ENCODE results near the gene RAB42.
"Not testable (repeated sequence)": the region's sequence is repeated elsewhere in the genome, so short reads cannot be mapped to it uniquely, and the experiment has no call there.

Gene RAB42

DNA sequence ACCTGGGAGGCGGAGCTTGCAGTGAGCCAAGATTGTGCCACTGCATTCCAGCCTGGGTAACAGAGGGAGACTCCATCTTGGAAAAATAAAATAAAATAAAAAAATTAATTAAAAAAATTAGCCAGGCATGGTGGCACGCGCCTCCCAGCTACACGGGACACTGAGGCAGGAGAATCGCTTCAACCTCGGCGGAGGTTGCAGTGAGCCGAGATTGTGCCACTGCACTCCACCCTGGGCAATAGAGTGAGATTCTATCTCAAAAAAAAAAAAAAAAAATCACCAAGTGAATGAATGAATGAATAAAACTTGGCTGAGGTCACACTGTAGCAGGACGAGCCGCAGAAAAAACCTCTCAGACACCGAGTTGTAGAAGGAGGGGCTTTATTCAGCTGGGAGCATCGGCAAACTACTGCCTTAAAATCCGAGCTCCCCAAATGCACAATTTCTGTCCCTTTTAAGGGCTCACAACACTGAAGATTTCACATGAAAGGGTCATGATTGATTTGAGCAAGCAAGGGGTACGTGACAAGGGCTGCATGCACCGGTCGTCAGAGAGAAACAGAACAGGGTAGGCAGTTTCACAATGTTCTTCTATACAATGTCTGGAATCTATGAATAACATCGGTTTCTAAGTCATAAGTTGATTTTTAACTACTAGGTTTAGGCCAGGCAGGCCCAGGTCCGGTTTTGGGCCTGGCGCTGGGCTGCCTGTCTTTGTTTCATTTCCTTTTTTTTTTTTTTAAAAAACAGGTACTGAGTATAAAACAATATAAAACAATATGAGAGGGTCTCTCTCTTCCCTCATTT is 5.3 kb upstream of the RAB42 start:
- not testable (repeated sequence) for DNase-seq (ENCODE audit: low read depth, low spot score)

DNA sequence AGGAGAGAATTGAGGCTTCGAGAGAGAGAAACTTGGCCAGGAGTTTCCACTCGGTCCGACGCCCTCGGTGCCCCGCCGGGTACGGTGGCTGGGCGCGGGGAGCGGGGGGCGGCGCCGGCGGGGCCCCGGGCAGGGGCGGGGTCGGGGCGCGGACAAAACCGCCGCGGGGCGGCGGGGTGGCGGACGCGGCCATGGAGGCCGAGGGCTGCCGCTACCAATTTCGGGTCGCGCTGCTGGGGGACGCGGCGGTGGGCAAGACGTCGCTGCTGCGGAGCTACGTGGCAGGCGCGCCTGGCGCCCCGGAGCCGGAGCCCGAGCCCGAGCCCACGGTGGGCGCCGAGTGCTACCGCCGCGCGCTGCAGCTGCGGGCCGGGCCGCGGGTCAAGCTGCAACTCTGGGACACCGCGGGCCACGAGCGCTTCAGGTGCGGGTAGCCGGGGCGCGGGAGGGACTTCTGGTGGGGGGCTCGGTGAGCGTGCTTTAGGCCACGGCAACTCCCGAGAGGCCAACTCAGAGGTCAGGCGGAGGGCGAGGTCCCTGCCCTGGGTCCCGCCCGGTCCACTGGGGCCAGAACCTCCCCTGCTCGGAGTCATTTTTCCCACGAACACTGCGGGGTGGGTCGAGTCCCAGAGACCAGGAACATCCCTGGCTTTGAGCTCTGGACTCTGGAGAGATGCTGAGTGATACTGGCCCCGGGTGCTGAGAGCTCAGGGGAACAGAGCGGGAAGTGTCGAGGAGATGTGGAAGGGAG is 431 bp downstream of the RAB42 start:
- no peak for DNase-seq (ENCODE audit: low read depth, low spot score)

DNA sequence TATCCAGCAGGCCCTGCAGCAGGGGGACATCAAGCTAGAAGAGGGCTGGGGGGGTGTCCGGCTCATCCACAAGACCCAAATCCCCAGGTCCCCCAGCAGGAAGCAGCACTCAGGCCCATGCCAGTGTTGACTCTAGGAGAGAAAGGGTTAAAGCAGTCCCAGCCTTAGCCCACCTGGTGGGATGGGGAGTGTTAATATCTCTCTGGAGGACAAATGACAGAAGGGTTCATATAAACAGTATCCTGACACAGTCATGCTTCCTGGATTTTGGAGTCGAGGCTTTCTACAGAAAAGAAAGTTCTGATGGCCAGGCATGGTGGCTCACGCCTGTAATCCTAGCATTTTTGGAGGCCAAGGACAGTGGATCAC is 1.9 kb downstream of the RAB42 start:
- not testable (repeated sequence) for DNase-seq (ENCODE audit: low read depth, low spot score)

DNA sequence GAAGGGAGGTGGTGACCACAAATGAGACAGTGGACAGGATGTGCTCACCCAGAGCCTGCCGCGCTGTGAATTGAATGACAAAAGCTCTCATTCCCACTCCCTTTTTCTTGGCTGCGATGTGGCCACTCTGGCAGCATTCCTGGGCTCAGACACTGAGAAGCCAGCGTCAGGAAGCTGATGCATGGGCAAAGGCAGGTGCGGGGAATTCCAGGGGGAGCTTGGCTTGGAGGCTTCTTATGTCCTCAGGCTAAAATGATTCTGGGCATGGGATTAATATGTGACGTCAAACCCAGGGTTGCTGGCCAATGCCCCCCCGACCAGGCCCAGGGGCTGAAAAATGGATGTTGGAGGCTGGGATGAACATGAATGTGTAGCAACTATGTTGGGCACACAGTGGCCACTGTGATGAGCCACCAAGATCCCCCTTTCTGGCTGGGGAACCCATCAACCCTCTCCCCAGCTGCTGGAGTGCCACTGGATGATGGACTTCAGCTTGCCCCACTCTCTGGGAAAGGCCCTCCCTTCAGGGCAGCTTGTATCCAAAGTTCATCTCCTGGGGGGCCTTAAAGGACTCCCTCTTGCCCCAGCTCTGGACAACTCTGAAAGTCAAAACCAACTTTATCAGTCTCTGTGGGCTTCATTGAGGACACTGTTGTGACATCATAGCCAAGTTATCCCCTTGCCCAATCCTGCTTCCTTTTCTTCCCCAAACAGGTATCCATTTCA is 2.8 kb downstream of the RAB42 start:
- DNase-seq (ENCODE audit: low read depth, low spot score): peak; percentile 76

DNA sequence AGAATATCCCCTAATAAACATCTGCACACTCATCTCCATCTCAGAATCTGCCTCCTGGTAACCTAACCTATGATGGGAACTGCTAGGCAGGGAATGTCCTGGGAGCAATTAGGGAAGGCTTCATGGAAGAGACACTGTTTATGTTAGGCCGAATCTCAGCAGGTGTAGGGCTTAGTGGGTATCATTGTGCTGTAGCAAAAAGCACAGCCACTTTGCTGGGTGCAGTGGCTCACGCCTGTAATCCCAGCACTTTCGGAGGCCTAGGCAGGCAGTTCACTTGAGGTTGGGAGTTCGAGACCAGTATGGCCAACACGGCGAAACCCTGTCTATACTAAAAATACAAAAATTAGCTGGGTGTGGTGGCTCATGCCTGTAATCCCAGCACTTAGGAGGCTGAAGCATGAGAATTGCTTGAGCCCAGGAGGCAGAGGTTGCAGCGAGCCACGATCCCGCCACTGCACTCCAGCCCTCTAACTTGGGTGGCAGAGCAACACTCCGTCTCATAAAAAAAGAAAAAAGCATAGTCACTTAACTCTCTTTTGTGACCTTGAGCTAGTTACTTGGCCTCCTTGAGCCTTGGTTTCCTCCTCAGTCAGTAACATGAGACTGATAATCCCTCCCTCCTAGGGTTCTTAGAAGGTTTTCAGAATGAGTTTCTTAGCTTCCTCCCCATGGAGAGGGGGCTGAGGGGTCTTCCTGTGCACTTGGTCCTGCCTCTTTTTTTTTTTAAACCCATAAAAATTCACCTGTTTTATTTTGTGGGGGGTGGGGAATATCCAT is 3.5 kb downstream of the RAB42 start:
- no peak for DNase-seq (ENCODE audit: low read depth, low spot score)

DNA sequence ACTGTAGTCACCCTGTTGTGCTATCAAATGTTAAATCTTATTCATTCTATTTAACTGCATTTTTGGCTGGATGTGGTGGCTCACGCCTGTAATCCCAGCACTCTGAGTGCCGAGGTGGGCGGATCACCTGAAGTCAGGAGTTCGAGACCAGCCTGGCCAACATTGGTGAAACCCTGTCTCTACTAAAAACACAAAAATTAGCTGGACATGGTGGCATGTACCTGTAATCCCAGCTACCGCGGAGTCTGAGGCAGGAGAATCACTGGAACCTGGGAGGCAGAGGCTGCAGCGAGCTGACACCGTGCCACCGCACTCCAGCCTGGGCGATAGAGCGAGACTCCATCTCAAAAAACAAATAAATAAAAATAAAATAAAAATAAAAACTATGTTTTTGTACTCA is 4.2 kb downstream of the RAB42 start:
- DNase-seq (ENCODE audit: low read depth, low spot score): not testable (repeated sequence)

DNA sequence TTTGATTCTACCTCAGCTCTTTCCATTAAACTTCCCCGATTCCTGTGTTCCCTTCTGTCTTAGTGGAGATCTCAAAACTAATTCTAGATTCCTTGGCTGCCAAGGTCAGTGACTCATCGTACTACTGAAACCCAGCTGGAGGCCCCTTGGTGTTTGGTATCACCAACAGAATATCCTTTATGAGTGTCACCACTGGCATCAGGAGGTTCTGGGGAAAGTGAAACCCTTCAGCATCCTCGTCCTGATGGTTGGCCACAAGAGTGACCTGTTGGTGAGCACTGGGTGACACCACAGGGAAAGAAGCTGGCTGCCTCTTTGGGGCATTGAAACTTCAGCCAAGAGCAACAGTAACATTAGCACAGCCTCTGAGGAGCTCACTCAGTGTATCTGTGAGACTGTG is 9.6 kb downstream of the RAB42 start:
- DNase-seq (ENCODE audit: low read depth, low spot score): no peak

DNA sequence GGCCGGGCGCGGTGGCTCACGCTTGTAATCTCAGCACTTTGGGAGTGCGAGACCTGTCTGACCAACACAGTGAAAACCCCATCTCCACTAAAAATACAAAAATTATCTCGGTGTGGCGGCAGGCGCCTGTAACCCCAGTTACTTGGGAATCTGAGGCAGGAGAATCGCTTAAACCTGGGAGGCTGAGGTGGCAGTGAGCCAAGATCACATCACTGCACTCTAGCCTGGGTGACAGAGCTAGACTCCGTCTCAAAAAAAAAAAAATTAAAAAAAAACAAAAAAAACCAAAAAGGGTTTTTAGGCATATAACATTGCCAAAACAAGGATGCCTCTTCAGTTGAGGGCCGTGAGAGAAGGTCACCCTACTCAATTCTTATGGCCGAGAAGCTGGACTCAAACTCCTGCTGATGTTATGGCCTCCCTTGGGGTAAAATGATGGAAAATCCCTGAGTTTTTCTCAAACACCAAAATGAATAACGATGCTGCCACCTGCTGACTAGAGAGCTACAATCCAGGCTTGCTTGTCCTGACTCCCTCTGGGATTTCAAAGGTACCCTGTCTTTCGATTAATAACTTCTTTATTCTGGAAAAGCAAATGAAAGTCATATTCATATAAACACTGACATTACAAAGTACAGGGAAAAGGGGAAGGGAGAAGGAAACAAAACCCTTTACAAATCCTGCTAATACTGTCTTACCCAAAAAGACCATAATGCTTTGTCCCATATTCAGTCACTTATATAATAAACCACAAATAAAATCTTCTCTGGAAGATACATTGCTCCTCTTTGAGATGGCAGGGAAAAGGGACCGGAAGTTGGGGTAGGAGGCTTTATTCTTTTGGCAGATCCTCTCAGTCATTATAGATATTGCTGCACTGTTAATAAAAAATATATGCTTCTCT is 10.7 kb downstream of the RAB42 start:
- DNase-seq (ENCODE audit: low read depth, low spot score): peak; percentile 48

DNA sequence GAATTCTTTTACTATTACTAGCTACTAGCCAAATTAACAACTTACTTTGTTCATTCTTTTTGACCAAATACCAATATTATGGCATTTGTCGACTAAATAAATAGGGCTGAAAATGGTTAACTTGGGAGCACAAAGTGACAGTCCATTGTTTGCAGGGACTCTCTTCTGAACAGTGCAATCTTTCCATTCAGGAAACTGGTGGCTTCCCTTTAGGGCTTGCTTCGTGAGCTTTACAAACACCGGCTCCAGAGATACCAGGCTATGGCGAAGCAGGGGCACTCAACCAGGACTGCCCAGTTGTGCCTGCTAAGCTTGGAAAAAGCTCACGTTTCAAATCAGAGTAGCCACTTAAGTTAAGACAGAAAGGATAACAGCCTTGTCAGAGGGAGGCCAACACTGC is 12.3 kb downstream of the RAB42 start:
- DNase-seq (ENCODE audit: low read depth, low spot score): no peak

DNA sequence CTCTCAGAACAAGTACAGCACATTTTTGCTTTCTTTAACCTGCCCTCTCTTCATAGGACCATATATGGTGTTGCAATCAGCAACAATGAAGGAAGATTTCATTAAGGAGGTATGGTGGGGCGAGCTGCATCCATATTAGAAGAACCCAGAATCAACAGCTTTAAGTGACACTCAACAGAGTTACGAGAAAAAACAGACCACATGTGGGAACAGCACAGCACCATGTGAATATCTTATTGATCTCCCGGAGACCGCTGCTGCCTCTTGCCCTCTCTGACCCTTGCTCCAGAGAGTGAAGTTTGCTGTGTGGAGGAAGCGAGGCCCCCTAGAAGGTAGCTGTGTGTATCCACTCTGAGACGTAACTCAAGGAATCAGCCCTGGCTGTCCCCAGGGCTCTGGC is 12.9 kb downstream of the RAB42 start:
- DNase-seq (ENCODE audit: low read depth, low spot score): no peak

DNA sequence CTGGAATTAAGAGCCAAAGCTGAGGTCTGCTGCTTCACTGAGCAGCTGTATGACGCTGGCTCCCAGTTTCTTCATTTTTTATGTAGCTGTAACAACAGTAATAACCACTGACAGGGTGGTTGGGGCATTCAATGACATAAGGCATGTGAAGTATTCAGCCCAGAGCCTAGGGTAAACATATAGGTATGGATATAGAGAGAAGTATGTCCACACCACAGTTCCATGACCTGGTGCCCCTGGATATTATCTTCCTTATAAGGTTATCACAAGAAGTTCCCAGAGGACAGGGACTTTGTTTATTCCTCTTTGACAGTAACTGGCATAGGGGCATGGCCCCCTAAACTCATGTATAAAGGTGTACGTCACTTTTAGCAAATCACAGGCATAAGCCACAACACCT is 14.7 kb downstream of the RAB42 start:
- no peak for DNase-seq (ENCODE audit: low read depth, low spot score)

DNA sequence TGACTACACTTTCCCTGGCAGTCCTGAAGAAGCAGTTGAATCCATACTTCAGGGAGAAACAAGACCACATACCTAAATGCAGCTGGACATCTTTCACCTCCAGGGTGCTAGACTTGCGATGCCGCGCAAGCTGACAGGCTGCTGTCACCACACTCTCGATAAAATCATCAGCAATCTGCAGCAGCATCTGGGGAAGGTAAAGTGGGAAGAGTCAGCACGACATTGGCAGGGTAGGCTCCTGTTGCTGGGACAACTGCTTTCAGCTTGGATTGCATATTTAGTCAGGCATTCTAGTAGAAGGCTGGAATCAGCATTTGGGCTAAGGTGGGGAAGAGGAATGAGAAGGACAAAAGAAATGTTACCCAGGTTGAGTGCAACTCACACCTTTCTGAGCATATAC is 21.1 kb downstream of the RAB42 start:
- DNase-seq (ENCODE audit: low read depth, low spot score): no peak

DNA sequence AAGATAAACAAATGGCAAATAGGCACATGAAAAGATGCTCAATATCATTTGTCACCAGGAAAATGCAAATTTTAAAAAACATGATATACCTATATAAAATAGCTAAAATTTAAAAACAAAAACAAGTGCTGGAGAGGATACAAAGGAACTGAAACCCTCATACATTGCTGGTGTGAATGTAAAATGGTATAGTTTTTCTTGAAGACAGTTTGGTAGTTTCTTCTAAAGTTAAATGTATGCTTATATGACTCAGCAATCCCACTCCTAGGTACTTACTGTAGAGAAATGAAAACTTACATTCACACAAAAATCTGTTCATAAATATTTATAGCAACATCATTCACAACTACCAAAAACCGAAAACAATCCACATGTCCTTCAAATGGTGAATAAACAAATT is 39.6 kb downstream of the RAB42 start:
- DNase-seq (ENCODE audit: low read depth, low spot score): no peak

DNA sequence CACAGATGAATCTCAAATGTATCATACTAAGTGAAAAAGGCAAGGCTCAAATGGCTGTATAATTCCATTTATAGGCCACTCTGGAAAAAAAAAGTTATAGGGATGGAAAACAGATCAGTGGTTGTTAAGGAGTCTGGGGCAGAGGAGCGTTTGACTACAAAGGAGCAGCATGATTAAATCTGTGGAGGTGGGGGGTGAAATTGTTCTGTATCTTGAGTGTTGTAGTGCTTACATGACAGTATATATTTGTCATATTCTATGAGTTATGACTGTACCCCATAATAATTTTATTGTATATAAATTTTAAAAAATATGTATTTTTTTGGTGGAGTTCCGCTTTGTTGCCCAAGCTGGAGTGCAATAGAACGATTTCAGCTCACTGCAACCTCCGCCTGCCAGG is 40.5 kb downstream of the RAB42 start:
- DNase-seq (ENCODE audit: low read depth, low spot score): no peak

DNA sequence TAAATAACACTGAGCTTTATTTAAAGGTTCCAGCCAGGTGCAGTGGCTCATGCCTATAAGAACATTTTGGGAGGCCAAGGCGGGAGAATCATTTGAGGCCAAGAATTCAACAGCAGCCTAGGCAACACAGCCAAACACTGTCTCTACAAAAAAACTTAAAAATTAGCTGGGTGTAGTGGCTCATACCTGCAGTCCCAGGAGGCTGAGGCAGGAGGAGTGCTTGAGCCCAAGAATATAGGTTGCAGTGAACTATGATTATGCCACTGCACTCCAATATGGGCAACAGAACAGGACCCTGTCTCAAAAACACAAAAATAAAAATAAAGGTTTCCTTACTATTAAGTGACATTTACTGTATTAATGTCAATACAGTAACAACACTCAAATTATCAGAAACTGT is 48.7 kb downstream of the RAB42 start:
- no peak for DNase-seq (ENCODE audit: low read depth, low spot score)

DNA sequence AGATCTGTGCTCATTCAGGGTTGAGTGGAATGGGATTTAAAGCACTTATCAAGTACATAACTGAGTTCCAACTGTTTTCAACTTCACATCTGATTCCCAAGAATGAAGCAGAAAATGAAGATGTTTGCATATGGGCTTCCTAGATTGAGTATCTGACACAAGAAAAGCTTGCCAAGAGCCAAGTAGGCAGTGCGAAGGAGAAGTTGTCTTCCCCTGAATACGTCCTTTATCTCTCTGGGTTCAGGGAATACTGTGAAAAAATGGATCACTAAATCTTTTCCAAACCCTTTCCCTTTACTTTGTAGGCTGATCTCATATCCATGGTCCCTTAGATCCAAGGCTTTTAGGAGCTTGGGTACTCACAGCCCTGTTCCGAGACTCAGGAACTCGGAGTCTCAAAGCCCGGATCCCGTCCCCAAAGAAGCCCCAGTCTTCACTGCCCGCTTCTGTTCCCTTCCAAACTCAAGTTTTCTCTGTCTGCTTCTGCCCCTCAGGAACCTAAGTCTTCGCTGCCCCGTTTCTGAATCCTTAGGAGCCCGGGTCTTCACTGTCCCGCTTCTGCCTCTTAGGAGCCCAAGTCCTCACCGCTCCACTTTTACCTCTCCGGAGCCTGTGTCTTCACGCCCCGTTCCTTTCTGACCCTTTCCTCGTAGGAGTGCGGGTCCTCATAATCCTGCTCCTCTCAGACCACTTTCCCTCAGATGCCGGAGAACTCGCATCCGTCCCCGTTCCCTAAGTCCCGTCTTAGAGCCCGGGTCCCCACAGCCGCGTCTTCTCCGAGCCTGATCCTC is 50.2 kb downstream of the RAB42 start:
- no peak for DNase-seq (ENCODE audit: low read depth, low spot score)

DNA sequence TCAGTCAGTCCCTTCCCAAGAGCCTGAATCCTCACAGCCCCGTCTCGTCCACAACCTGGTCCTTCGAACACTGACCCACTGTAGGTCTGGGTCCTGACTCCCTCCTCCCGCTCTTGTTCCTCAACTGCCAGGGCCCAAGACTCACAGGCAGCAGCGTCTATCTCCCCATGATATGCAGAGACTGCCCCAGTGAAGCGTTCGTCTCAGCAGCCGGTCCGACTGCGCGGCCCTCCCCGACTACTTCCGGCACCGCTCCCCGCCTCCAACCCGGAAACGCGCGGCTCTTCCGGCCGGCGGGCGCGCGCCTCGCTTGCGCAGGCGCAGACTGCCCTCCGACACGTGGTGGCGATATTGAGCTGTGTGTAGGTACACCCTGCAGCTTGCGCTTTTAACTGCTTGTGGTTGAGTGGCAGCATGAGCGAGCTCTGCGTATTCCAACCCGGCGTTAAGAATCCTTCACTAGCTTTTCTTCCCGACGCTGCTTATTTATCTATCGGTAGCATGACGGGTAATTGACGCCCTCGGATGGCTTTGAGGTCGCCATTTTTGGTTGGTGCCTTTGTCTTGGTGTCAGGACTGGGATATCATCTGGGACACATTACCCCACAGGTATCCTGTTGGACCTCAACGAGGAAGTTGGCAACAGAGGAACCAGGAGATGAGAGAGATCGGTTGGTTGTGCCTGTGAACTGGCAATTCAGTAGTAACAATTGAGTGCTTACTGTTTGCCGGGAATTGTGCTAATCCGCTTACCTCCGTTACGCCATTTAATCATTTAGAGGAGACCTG is 51.0 kb downstream of the RAB42 start, which contains the start of gene TAF12:
Gene TAF12 (minus strand): TSS at position 221 of the 789 bp plus-strand sequence. CDS start 20,986 bp downstream, outside the sequence.
- peak; percentile 99 for DNase-seq (ENCODE audit: low read depth, low spot score)

DNA sequence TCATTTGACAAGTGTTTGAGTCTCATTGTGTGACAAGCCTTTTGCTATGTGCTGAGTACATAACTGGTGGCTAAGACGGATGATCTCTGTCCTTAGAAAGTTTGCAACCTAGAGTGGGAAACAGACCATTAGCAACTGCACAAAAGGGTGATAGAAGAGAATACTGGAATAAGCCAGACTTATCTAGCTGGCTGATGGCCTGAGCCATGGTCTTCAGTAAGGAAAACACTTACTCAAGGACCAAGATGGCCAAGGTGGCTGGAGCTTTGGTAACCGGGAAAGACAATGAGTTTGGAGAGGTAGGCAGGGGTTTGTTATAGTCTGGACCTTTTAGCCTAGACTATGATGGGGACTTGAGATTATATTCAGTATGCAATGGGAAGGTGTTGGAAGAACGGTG is 52.4 kb downstream of the RAB42 start:
- DNase-seq (ENCODE audit: low read depth, low spot score): no peak

Data from ELF-1 (cell line).